SIG-M5 (cell line): ENCODE data around the gene UBE2Q1.

ENCODE experiments used
- DNase-seq: peaks from one replicate; lab custom pipeline; 2025; lab: John Stamatoyannopoulos, UW

The UBE2Q1 gene

DNA sequence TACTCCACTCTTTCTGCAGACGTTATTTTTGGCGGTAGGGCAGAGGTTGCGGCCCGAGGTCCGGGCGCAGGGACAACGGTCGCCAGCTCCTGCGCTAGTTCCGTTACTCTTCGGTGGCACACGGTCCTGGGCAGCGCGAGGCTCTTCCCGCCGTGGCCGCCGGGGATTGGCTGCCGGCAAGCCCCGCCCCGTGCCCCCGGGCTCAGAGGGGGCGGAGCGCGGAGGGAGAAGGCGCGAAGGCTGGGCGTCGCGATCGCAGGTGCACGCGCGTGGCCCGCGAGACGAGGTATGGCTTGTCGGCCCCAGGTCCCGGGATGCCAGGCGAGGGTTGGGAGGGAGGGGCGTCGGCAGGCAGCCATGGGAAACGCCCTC is 55.7 kb downstream of the UBE2Q1 start:
- DNase-seq = no peak

DNA sequence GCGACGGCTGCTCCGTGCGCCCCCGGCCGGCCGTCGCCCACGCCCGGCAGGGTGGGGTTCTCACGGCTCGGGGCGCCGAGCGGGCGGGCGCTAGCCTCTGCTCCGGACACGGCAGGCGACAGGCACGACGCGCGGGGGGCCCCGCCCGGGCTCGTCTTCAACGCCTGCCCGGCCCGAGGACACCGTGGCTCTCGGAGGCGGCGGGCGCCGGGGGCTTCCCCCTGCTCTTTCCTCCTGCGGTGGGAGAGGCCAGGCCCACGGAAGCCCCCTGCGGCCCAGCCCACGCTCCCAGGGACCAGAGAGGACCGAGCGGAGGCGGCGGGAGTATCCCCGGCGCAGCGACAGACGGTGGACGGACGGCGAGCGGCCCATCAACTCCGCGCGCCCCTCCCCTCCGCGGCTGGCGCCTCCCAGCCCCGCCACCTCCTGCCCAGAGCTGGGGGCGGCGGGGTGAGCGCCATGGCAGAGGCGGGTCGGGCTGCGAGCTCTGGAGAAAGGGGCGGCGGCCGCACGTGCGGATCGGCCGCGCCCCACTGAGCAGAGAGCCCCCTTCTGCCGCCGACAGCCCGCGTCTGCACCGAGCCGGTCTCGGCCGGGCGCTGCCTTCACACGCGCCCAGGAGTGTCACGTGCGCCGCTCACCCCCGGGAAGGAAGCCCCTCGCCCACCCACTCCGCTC is 56.3 kb downstream of the UBE2Q1 start, which contains the start of the genes SHE and TDRD10:
SHE (minus strand) TSS at position 347 of the 678 bp plus-strand sequence. CDS start 386 bp downstream, outside the sequence.
TDRD10 (plus strand) TSS at position 154 of the 678 bp plus-strand sequence. CDS start 4,685 bp downstream, outside the sequence.
- DNase-seq = no peak

DNA sequence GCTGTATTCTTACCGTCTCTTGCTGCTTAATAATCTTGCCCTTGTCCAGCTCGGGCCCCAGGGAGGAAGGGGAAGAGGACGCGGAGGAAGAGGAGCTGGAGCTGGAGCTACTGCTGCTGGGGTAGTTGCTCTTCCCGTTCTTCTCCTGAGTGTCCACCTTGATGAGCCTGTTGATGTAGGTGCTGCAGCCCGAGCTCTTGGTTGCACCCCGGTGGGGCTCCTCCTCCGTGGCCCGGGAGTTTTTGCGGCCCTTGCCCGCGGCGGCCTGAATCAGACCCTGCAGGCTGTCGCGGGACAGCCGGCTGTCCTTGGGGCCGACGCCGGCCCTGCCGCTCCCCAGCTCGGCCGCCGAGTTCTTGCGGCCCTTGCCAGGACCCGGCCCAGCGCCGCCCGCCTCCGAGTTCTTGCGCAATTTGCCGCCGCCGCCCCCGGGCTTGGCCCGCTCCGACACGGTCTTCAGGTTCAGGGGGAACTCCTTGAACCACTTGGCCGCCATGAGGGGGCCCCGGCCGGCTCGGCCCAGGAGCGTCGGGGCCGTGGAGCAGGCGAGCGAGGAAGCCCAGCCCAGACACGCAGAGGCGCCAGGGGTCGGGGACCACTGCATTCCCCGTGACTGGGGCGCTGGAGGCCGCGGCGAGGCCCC is 56.9 kb downstream of the UBE2Q1 start:
- DNase-seq = no peak

DNA sequence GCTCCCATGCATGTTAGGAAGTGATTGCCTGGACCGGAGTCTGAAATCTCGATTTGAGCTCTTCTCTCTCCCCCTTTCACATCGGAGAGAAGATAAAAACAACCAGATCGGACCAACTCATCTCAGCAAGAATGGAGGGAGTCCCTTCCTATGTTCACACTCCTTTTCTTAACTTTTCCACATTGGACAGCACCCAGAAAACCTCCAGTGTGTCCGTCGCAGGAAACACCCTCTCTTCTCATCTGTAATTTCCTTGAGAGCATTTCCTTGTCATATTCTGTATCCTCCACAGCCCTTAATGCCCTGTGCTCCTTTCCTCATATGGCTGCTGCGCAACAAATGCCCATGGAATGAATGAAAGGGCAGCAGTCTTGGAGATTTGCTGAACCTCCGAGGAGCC is 57.9 kb downstream of the UBE2Q1 start:
- no peak for DNase-seq

- no peak for DNase-seq
Observed at GRCh38 chr1:154499446-154499845, 59.0 kb downstream of the UBE2Q1 start.
